Hematopoietic multipotent progenitor cell (in vitro differentiated cells): ENCODE results near the gene SPTBN5. TPM values are rescaled to one million over a fixed set of nuclear protein-coding genes. Genes with fewer than 3 reads are reported as not detected.

ENCODE experiments used
- DNase-seq, 3 donors: peaks; one replicate each; pipeline ENCODE4 v3.0.0-alpha.2; 2011 to 2015; ENCODE audit warnings: low read depth in 2 of 3, low spot score in 2 of 3
- total RNA-seq: library from RNA; depleted of rRNA; stranded (reverse); fragments of >200 nt; gene quantifications from one replicate; pipeline ENCODE4 v1.2.3, GENCODE V29; 2012

The SPTBN5 gene
- under 0.01 TPM for total RNA-seq

GRCh38 chr15:41893422-41894250 is at the start of gene SPTBN5:
Gene SPTBN5, minus strand, starts transcription at chr15:41894053. Its CDS starts 556 bp downstream, at chr15:41893497.
- DNase-seq, result no peak

- no peak for DNase-seq
Measured at GRCh38 chr15:41942886-41943285, 49.0 kb upstream of the SPTBN5 start.

GRCh38 chr15:41941644-41942415 is 48.0 kb upstream of the SPTBN5 start:
- no peak for DNase-seq

GRCh38 chr15:41940441-41940857 is 46.6 kb upstream of the SPTBN5 start:
- no peak for DNase-seq

GRCh38 chr15:41939986-41940385 is 46.1 kb upstream of the SPTBN5 start:
- no peak for DNase-seq

- peak in 2 of 3 donors; percentile 31 to 42 for DNase-seq
Measured at GRCh38 chr15:41937568-41937923, 43.7 kb upstream of the SPTBN5 start.

- peak; percentile 57 to 68 (median 62) for DNase-seq
Measured at GRCh38 chr15:41936649-41937567, 43.1 kb upstream of the SPTBN5 start.

- no peak for DNase-seq
Measured at GRCh38 chr15:41936155-41936554, 42.3 kb upstream of the SPTBN5 start.

GRCh38 chr15:41935566-41936020 is 41.7 kb upstream of the SPTBN5 start:
- no peak for DNase-seq

GRCh38 chr15:41934843-41935242 is 41.0 kb upstream of the SPTBN5 start:
- peak; percentile 41 to 49 (median 48) for DNase-seq

- no peak for DNase-seq
Measured at GRCh38 chr15:41933771-41934170, 39.9 kb upstream of the SPTBN5 start.

GRCh38 chr15:41933326-41933725 is 39.5 kb upstream of the SPTBN5 start:
- DNase-seq, result no peak

GRCh38 chr15:41932511-41933289 is 38.8 kb upstream of the SPTBN5 start:
- no peak for DNase-seq

- no peak for DNase-seq
Measured at GRCh38 chr15:41932101-41932500, 38.2 kb upstream of the SPTBN5 start.

GRCh38 chr15:41930867-41931222 is 37.0 kb upstream of the SPTBN5 start:
- DNase-seq, result no peak

- no peak for DNase-seq
Measured at GRCh38 chr15:41930221-41930866, 36.5 kb upstream of the SPTBN5 start.

- DNase-seq, result no peak
Measured at GRCh38 chr15:41928637-41929620, 35.1 kb upstream of the SPTBN5 start.

GRCh38 chr15:41928100-41928499 is 34.2 kb upstream of the SPTBN5 start:
- no peak for DNase-seq
